Heart left ventricle (tissue), 16 donors: Measurements from ENCODE around the gene ASCC2. TPM values are rescaled to one million over a fixed set of nuclear protein-coding genes. Genes with fewer than 3 reads are reported as not detected.

ENCODE experiments used
- ATAC-seq, 4 donors: fragments of 200-7000 bp; cut with Tn5 transposase; one replicate each; pipeline ENCODE4 v1.9.1; 2020 to 2022; ENCODE audit warnings: moderate library complexity in 4 of 4, mild to moderate bottlenecking in 3 of 4, moderate number of reproducible peaks in 1 of 4
- DNase-seq, 5 donors: peaks; one replicate each; pipeline ENCODE4 v3.0.0-alpha.2; 2020
- H3K27ac ChIP-seq, 12 donors: fragments of 200-600 bp; sonication (generic) in 4 of 12; one replicate each; pipeline versions ENCODE4 v1.5.0 to v1.8.0; 2016 to 2022; ENCODE audit warnings: mild to moderate bottlenecking in 2 of 12
- H3K27me3 ChIP-seq, 9 donors: fragments of 200-600 bp; sonication (generic) in 2 of 9; one replicate each; pipeline versions ENCODE4 v1.5.1 to v1.8.0; 2016 to 2022; ENCODE audit warnings: mild to moderate bottlenecking in 3 of 9
- H3K36me3 ChIP-seq, 9 donors: fragments of 200-600 bp; sonication (generic) in 2 of 9; one replicate each; pipeline versions ENCODE4 v1.5.0 to v1.8.0; 2018 to 2022; ENCODE audit warnings: mild to moderate bottlenecking in 2 of 9
- H3K4me1 ChIP-seq, 12 donors: fragments of 200-600 bp; sonication (generic) in 4 of 12; one replicate each; pipeline versions ENCODE4 v1.5.0 to v1.8.0; 2016 to 2022; ENCODE audit warnings: mild to moderate bottlenecking in 3 of 12
- H3K4me3 ChIP-seq, 12 donors: fragments of 200-600 bp; sonication (generic) in 4 of 12; one replicate each; pipeline versions ENCODE4 v1.5.0 to v1.8.0; 2017 to 2022; ENCODE audit warnings: mild to moderate bottlenecking in 9 of 12, moderate library complexity in 4 of 12
- H3K9me3 ChIP-seq, 12 donors: fragments of 200-600 bp; sonication (generic) in 4 of 12; one replicate each; pipeline versions ENCODE4 v1.5.0 to v1.8.0; 2016 to 2022; ENCODE audit warnings: mild to moderate bottlenecking in 1 of 12
- POLR2A ChIP-seq, 2 donors: fragments of 450-650 bp; IDR thresholded peaks; one replicate each; pipeline ENCODE4 v1.6.1; 2017; ENCODE audit warnings: antibody characterized with exemption in 2 of 2, mild to moderate bottlenecking in 2 of 2, moderate library complexity in 2 of 2
- WGBS, 4 donors: extraction: QIAGEN DNeasy Blood & Tissue Kit in 2 of 4; methylation state at CpG; one replicate each; pipeline versions ENCODE4 v1.1.5 to v1.1.7; 2013 to 2018; 5-methylcytosine and 5-hydroxymethylcytosine counted together
- intact Hi-C, 10 donors: fragments of 100-400 bp; cut with DNase I; formaldehyde crosslinking; loops; one replicate each; pipeline versions ENCODE4 v1.11.1 to v1.14.2; 2022
- polyA plus RNA-seq, 2 donors: library from polyadenylated mRNA; stranded (reverse); fragments of 200-250 nt; gene quantifications; one replicate each; pipeline ENCODE4 v1.2.3, GENCODE V29; 2013
- total RNA-seq, 9 donors: library from RNA; depleted of rRNA in 2 of 9; stranded (reverse); fragments of >200 nt in 2 of 9; fragmentation: NEBNext Ultra II Directional in 3 of 9; extraction: Animal tissue kit (Norgen Biotek cat#: 25700) in 3 of 9; gene quantifications; one replicate each; pipeline versions ENCODE4 v1.1.0 to v1.2.4, GENCODE V29; 2016 to 2023
- TF ChIP-seq, protein P1 (sequence below), 12 donors: fragments of 200-600 bp; sonication (generic) in 4 of 12; IDR thresholded peaks; one replicate each; pipeline versions ENCODE4 v1.5.0 to v1.8.0; 2018 to 2022; ENCODE audit warnings: antibody characterized with exemption in 12 of 12, mild to moderate bottlenecking in 5 of 12
- donor health status: ischemic (EF 13 %, LVEDD 7.1; RV severe dilation, severe dysfunction).
- donor health status: healthy with polysubstance abuse.
- donor health status: DM: no; HTN: yes; CAD: no.
- donor health status: DM: no; HTN: no; CAD: no.
- donor health status: ischemic (EF 25% LVEDD 6.9; RV normal size, moderate dysfunction).
- donor health status: ischemic (EF 25% LVEDD 5.7; RV mildly dilated, moderate dysfunction).
- donor health status: healthy.
- donor health status: DM: yes; HTN: yes; CAD: no.
- donor health status: ischemic (EF 35%, LVEDD 5.7; RV mildly dilated, moderate dysfunction).
- donor health status: nonischemic (EF 11% LVEDD 7.7; RV severe dilation, severe dysfunction).
- donor health status: DM: yes; HTN: yes; CAD: no.
- donor health status: PGD.
- donor health status: ischemic (EF 29% LVEDD 5.4; RV normal size, mild dysfunction).
- donor health status: nonischemic (EF 23%, LVEDD 6.1; RV moderate dilation, normal function).

Gene ASCC2
- total and polyA plus RNA-seq, 11 donors, result 23.6 to 77.1 (median 36.7) TPM

DNA sequence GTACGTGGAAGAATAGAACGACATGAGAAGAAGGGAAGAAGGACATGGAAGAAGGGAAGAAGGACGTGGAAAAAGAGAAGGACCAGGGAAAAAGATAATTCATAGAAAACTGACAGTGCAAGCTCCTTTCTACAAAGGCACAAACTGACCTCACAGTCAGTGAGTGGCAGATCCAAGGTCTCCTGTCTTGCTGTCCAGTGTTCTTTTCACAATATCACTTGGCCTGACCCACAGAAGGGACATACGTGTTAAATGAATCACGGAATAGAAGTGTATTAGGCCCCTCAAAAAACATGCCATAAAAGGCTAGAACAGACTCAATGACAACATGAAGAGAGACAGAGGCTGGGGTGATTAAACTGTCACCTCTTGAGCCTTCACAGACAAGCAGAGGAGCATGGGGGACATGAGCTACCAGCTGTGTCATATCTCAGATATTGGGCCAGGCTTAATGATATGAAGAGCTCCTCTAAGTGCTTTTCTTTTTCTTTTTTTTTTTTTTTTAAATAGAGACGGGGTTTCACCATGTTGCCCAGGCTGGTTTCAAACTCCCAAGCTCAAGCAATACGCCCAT lies 4.6 kb downstream of the ASCC2 start:
- whole genome bisulfite sequencing, 4 donors, result 63 to 77% (median 68%) methylated on average over 6 to 7 of the region's 7 CpGs
- no peaks in the 10 kb centered on the region for H3K27me3 ChIP-seq
- intact Hi-C loops, result loop anchor here in 8 of 10 donors (5.0 to 10.0 kb wide), 5 partner anchors 51 to 171 kb away; partner anchors contain the start of genes UQCR10 (in 3 of the 8), ZMAT5 (in 3 of the 8) and MTMR3 (in 2 of the 8)
- H3K4me3 ChIP-seq, result no peak overlapping the region
- peak overlapping the region in 9 of 12 donors; percentile 32 to 88 (median 76) for H3K27ac ChIP-seq
- DNase-seq (no peak), ATAC-seq (no peak)
- TF ChIP-seq, protein P1, sequence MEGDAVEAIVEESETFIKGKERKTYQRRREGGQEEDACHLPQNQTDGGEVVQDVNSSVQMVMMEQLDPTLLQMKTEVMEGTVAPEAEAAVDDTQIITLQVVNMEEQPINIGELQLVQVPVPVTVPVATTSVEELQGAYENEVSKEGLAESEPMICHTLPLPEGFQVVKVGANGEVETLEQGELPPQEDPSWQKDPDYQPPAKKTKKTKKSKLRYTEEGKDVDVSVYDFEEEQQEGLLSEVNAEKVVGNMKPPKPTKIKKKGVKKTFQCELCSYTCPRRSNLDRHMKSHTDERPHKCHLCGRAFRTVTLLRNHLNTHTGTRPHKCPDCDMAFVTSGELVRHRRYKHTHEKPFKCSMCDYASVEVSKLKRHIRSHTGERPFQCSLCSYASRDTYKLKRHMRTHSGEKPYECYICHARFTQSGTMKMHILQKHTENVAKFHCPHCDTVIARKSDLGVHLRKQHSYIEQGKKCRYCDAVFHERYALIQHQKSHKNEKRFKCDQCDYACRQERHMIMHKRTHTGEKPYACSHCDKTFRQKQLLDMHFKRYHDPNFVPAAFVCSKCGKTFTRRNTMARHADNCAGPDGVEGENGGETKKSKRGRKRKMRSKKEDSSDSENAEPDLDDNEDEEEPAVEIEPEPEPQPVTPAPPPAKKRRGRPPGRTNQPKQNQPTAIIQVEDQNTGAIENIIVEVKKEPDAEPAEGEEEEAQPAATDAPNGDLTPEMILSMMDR (IDR thresholded peaks at IDR 0.05), result no peak
- TF ChIP-seq POLR2A (IDR thresholded peaks at IDR 0.05), result no peak
- H3K9me3 ChIP-seq, result no peaks in the 10 kb centered on the region
- peaks cover 3 to 71% (median 35%) of the 10 kb centered on the region in 12 donors for H3K4me1 ChIP-seq
- H3K36me3 ChIP-seq, result peaks cover 0 to 70% (median 42%) of the 10 kb centered on the region in 9 donors

DNA sequence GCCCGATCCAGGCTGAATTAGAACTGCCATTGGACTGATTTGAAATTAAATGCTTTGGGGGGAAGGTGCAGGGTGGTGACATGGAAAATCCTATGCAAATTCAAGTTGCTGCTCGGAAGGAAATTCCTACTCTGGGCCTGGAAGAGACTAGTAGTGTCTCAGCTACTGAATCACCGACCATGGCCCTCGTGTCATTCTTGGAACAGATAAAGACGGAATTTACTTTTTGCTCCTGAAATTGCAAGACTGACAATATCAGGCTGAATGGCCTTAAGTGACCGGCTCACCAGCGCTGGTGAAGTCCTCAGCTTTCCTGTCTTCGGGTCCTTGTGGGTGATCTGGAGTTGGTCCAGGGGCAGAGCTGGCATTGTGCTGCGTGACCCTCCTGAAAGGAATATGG lies 6.1 kb downstream of the ASCC2 start:
- peak overlapping the region; percentile 16 to 88 (median 74) for H3K27ac ChIP-seq

DNA sequence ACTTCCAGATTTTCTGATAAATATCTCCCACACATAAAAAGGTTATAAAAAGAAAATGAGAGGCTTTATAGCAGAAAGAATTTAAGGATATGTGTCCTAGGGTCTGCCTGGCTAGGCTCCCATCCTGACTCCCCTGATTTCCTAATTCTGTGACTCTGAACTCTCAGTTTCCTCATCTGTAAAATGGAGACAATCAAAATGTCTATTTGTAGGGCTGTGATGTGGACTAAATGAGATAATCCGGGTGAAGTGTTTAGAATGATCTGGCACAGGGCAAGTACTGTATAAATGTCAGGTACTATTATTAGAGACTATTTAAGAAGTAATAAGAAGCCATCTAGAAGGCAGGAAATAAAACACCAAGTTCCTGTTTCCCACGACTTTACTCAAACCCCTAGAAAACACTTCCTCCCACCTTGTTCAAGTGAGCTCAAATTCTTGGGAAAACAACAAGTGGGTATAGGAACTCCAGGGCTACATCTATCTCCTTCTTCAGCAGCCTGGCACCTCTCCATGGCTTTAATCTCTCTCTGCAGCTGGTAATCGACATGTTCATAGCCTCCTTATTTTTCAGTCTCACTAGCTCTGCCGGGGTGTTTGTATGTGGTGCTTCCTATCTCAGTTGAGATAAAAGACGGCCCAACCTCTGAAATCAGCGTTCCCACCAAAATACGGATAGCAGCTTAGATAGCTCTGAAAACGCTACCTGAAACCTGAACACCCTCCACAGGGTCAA lies 6.7 kb downstream of the ASCC2 start:
- Histone ChIP-seq H3K27ac (peak overlapping the region; percentile 16 to 88 (median 74)), H3K4me3 (no peak overlapping the region), H3K9me3 (no peaks in the 10 kb centered on the region), H3K27me3 (no peaks in the 10 kb centered on the region), H3K36me3 (peaks cover 0 to 76% (median 48%) of the 10 kb centered on the region in 9 donors), H3K4me1 (peaks cover 0 to 63% (median 28%) of the 10 kb centered on the region in 12 donors)
- intact Hi-C loops, result loop anchor here in 8 of 10 donors (5.0 to 10.0 kb wide), 5 partner anchors 49 to 173 kb away; partner anchors contain the start of genes UQCR10 (in 3 of the 8), ZMAT5 (in 3 of the 8) and MTMR3 (in 2 of the 8)
- 31 to 39% (median 38%) methylated on average over 8 of the region's 8 CpGs for WGBS, 4 donors
- peak in 3 of 4 donors; percentile 29 to 69 (median 36) for ATAC-seq
- TF ChIP-seq, protein P1 (IDR thresholded peaks at IDR 0.05), result no peak
- TF ChIP-seq POLR2A (IDR thresholded peaks at IDR 0.05), result no peak
- DNase-seq, result no peak

More for the DNA sequence above, 6.1 kb downstream of the ASCC2 start:
- peak in 1 of 4 donors; percentile 13 for ATAC-seq
- DNase-seq, result no peak
- no peak for TF ChIP-seq POLR2A (IDR thresholded peaks at IDR 0.05)
- TF ChIP-seq, protein P1 (IDR thresholded peaks at IDR 0.05), result no peak
- Histone ChIP-seq H3K36me3 (peaks cover 0 to 76% (median 45%) of the 10 kb centered on the region in 9 donors), H3K4me3 (no peak overlapping the region), H3K9me3 (no peaks in the 10 kb centered on the region), H3K4me1 (peaks cover 0 to 69% (median 31%) of the 10 kb centered on the region in 12 donors), H3K27me3 (no peaks in the 10 kb centered on the region)
- WGBS, 4 donors, result 50 to 56% (median 51%) methylated on average over 9 of the region's 9 CpGs
- intact Hi-C loops, result loop anchor here in 8 of 10 donors (5.0 to 10.0 kb wide), 5 partner anchors 50 to 173 kb away; partner anchors contain the start of genes UQCR10 (in 3 of the 8), ZMAT5 (in 3 of the 8) and MTMR3 (in 2 of the 8)
